Endodermal cell (in vitro differentiated cells): ENCODE measurements around the gene THUMPD3. TPM values are rescaled to one million over a fixed set of nuclear protein-coding genes. Genes with fewer than 3 reads are reported as not detected.

Experiments used
- DNase-seq: peaks from one replicate; pipeline ENCODE4 v3.0.0-alpha.2; 2017
- H3K27ac ChIP-seq: 2 replicates; pipeline ENCODE4 v1.5.1; 2013; ENCODE audit warnings: mild to moderate bottlenecking, low read depth, low read length, moderate library complexity
- H3K27me3 ChIP-seq: 2 replicates; pipeline ENCODE4 v1.6.1; 2013; ENCODE audit warnings: mild to moderate bottlenecking, low read length, moderate library complexity; ENCODE audit not compliant: insufficient read depth, control insufficient read depth, poor library complexity, severe bottlenecking
- H3K36me3 ChIP-seq: 2 replicates; pipeline ENCODE4 v1.7.0; 2013; ENCODE audit warnings: mild to moderate bottlenecking, low read length, moderate library complexity; ENCODE audit not compliant: control insufficient read depth, insufficient read depth
- H3K4me1 ChIP-seq: one replicate; pipeline ENCODE4 v1.7.0; 2013; ENCODE audit warnings: low read length; ENCODE audit not compliant: control insufficient read depth, insufficient read depth
- H3K4me3 ChIP-seq: 2 replicates; pipeline ENCODE4 v1.5.1; 2013; ENCODE audit warnings: mild to moderate bottlenecking, low read length, moderate library complexity
- H3K9ac ChIP-seq: 2 replicates; pipeline ENCODE4 v1.6.1; 2013; ENCODE audit warnings: mild to moderate bottlenecking, low read length, moderate library complexity; ENCODE audit not compliant: poor library complexity, severe bottlenecking; ENCODE audit errors: extremely low read depth
- H3K9me3 ChIP-seq: 2 replicates; pipeline ENCODE4 v1.6.1; 2013; ENCODE audit warnings: mild to moderate bottlenecking, low read length, moderate library complexity; ENCODE audit not compliant: control insufficient read depth
- H3K27ac Mint-ChIP-seq: 2 replicates; pipeline ENCODE4 v1.8.0; 2020; ENCODE audit warnings: mixed read lengths
- H3K27me3 Mint-ChIP-seq: 2 replicates; pipeline ENCODE4 v1.8.0; 2021; ENCODE audit warnings: mild to moderate bottlenecking, mixed read lengths; ENCODE audit not compliant: insufficient read depth
- H3K36me3 Mint-ChIP-seq: 2 replicates; pipeline ENCODE4 v1.8.0; 2020; ENCODE audit warnings: low read depth, mixed read lengths
- H3K4me1 Mint-ChIP-seq: 2 replicates; pipeline ENCODE4 v1.8.0; 2020; ENCODE audit warnings: mixed read lengths
- H3K4me3 Mint-ChIP-seq: 2 replicates; pipeline ENCODE4 v1.8.0; 2020; ENCODE audit warnings: mild to moderate bottlenecking, moderate library complexity, mixed read lengths
- H3K9me3 Mint-ChIP-seq: 2 replicates; pipeline ENCODE4 v1.8.0; 2020; ENCODE audit warnings: mild to moderate bottlenecking, mixed read lengths
- WGBS, 2 experiments: methylation state at CpG; one replicate each; pipeline versions ENCODE4 v1.1.5 to v1.1.7; 2013; ENCODE audit warnings: missing lambda C conversion rate in 2 of 2, mixed read lengths in 1 of 2; ENCODE audit not compliant: insufficient coverage in 1 of 2, insufficient read length in 1 of 2; 5-methylcytosine and 5-hydroxymethylcytosine counted together
- total RNA-seq, 2 donors: library from RNA; stranded (reverse); fragmentation: NEBNext Ultra II Directional in 1 of 2; extraction: Animal tissue kit (Norgen Biotek cat#: 25700) in 1 of 2; gene quantifications; 2 replicates in 1 of 2; 3 replicates in 1 of 2; pipeline ENCODE4 v1.2.1, GENCODE V29; 2021
- TF ChIP-seq, protein P1 (sequence below): fragments of 200-600 bp; sonication (generic); conservative IDR thresholded peaks from 2 replicates; pipeline ENCODE4 v1.5.0; 2021; ENCODE audit warnings: antibody characterized with exemption, mild to moderate bottlenecking

THUMPD3 gene
- total RNA-seq, 2 donors from 2014 or later: 55.7 to 61.8 TPM

DNA sequence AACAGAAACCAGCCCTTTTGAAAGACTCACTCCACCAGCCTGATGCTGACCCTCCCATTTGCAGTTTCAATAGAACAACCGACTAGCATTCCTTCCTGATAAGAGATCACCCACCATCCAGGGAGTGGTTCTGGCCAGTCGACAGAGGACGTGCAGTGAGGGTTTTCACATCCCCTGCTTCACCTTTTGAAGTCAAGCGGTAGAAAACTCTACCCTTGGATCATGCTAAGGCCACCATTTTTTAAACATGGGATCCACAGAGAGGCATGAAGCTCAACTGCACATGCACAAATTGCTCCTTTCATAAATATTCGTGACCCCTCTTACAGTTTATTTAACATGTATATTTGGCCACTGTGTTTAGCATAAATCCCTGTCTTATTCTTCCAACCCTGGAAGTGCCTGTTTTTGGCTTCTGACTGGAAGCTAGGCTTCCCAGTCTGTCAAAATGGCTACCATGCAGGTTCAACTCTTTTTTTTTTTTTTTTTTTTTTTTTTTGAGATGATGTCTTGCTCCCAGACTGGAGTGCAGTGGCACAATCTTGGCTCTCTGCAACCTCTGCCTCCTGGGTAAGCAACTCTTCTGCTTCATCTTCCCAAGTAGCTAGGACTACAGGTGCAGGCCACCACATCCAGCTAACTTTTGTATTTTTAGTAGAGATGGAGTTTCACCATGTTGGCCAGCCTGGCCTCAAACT, 1.0 kb upstream of the THUMPD3 start:
- no peaks in the 10 kb centered on the region for H3K9me3 ChIP-seq
- H3K4me1 ChIP-seq: no peaks in the 10 kb centered on the region
- H3K4me1 Mint-ChIP-seq: no peaks in the 10 kb centered on the region
- H3K27me3 Mint-ChIP-seq: peaks cover 24% of the 10 kb centered on the region
- H3K4me3 ChIP-seq: peak overlapping the region; percentile 84
- peaks cover 2% of the 10 kb centered on the region for H3K9me3 Mint-ChIP-seq
- peaks cover 23% of the 10 kb centered on the region for H3K36me3 ChIP-seq
- no peak overlapping the region for H3K27ac ChIP-seq
- DNase-seq: no peak
- H3K9ac ChIP-seq: no peak overlapping the region
- 80 to 91% methylated on average over 4 to 5 of the region's 5 CpGs for WGBS, 2 experiments
- H3K27ac Mint-ChIP-seq: no peak overlapping the region
- peak overlapping the region; percentile 96 for H3K4me3 Mint-ChIP-seq
- TF ChIP-seq, protein P1, sequence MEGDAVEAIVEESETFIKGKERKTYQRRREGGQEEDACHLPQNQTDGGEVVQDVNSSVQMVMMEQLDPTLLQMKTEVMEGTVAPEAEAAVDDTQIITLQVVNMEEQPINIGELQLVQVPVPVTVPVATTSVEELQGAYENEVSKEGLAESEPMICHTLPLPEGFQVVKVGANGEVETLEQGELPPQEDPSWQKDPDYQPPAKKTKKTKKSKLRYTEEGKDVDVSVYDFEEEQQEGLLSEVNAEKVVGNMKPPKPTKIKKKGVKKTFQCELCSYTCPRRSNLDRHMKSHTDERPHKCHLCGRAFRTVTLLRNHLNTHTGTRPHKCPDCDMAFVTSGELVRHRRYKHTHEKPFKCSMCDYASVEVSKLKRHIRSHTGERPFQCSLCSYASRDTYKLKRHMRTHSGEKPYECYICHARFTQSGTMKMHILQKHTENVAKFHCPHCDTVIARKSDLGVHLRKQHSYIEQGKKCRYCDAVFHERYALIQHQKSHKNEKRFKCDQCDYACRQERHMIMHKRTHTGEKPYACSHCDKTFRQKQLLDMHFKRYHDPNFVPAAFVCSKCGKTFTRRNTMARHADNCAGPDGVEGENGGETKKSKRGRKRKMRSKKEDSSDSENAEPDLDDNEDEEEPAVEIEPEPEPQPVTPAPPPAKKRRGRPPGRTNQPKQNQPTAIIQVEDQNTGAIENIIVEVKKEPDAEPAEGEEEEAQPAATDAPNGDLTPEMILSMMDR: no peak
- peaks cover 5% of the 10 kb centered on the region for H3K27me3 ChIP-seq
- H3K36me3 Mint-ChIP-seq: peaks cover 18% of the 10 kb centered on the region

DNA sequence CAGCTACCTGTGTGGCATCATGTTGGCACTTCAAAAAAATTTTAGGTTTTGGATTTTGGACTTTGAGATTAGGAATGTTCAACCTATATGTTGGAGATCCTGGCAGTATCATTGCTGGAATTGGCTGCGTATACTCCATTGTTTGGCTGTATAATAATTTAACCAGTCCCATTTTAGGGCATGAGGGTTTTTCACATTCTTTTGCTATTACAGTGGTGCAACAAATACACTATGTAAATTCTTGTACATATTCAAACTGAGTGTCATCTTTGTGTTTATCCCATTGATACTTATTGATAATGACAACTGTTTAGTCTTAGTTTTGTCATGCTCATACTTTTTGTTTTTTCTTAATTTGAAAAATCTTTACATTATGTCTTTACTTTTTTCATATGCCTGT, 6.7 kb downstream of the THUMPD3 start:
- Histone ChIP-seq H3K9ac (no peak overlapping the region), H3K36me3 (peaks cover 91% of the 10 kb centered on the region), H3K4me3 (no peak overlapping the region), H3K27ac (no peak overlapping the region), H3K9me3 (no peaks in the 10 kb centered on the region), H3K27me3 (no peaks in the 10 kb centered on the region), H3K4me1 (no peaks in the 10 kb centered on the region)
- no peak for DNase-seq
- H3K27ac Mint-ChIP-seq: no peak overlapping the region
- H3K4me1 Mint-ChIP-seq: no peaks in the 10 kb centered on the region
- H3K36me3 Mint-ChIP-seq: peaks cover 79% of the 10 kb centered on the region
- H3K4me3 Mint-ChIP-seq: no peak overlapping the region
- 96% methylated on average over 1 of the region's 1 CpG; no CpG with 5 or more reads in 1 of the 2 experiments for WGBS, 2 experiments
- H3K9me3 Mint-ChIP-seq: no peaks in the 10 kb centered on the region
- no peaks in the 10 kb centered on the region for H3K27me3 Mint-ChIP-seq
- TF ChIP-seq, protein P1: no peak

DNA sequence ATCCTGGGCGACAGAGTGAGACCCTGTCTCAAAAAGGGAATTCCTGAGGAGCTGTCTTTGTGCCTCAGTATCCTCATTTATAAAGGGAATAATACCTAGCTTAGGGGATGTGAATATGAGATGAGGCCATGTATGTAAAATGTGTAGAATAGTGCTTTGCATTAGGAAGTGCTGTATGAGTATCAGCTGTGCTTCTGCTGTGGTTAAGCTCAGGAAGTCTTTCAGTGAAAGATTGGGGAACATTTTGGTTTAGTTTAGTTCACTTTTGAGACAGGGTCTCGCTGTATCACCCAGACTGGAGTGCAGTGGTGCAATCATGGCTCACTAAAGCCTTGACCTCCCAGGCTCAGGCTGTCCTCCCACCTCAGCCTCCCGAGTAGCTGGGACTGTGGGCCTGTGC, 10.6 kb downstream of the THUMPD3 start:
- H3K4me1 Mint-ChIP-seq: no peaks in the 10 kb centered on the region
- WGBS, 2 experiments: 98 to 100% methylated on average over 2 to 3 of the region's 3 CpGs
- Histone ChIP-seq H3K4me3 (no peak overlapping the region), H3K4me1 (no peaks in the 10 kb centered on the region), H3K9me3 (no peaks in the 10 kb centered on the region), H3K27me3 (no peaks in the 10 kb centered on the region), H3K36me3 (peaks cover 92% of the 10 kb centered on the region), H3K27ac (no peak overlapping the region), H3K9ac (no peak overlapping the region)
- TF ChIP-seq, protein P1: no peak
- H3K9me3 Mint-ChIP-seq: no peaks in the 10 kb centered on the region
- no peak for DNase-seq
- no peak overlapping the region for H3K4me3 Mint-ChIP-seq
- peaks cover 74% of the 10 kb centered on the region for H3K36me3 Mint-ChIP-seq
- H3K27ac Mint-ChIP-seq: no peak overlapping the region
- H3K27me3 Mint-ChIP-seq: no peaks in the 10 kb centered on the region
